Skeletal muscle satellite cell (primary cell): ENCODE data around the gene RIPK4.
"Not testable (repeated sequence)": the region's sequence is repeated elsewhere in the genome, so short reads cannot be mapped to it uniquely, and the experiment has no call there.

Source experiments
- H3K27me3 ChIP-seq: 2 replicates; pipeline ENCODE4 v1.7.0; 2013; ENCODE audit warnings: low read length; ENCODE audit not compliant: control insufficient read depth, insufficient read depth
- H3K36me3 ChIP-seq: 2 replicates; pipeline ENCODE4 v1.7.0; 2013; ENCODE audit warnings: mild to moderate bottlenecking, control low read depth, low read length; ENCODE audit not compliant: insufficient read depth
- H3K4me1 ChIP-seq: 2 replicates; pipeline ENCODE4 v1.7.0; 2013; ENCODE audit warnings: low read length; ENCODE audit not compliant: control insufficient read depth, insufficient read depth
- H3K4me2 ChIP-seq: 2 replicates; pipeline ENCODE4 v1.7.0; 2013; ENCODE audit warnings: mild to moderate bottlenecking, low read length
- H3K4me3 ChIP-seq: 2 replicates; pipeline ENCODE4 v1.7.0; 2013; ENCODE audit warnings: low read length
- H3K9ac ChIP-seq: 2 replicates; pipeline ENCODE4 v1.7.0; 2013; ENCODE audit warnings: mild to moderate bottlenecking, low read depth, low read length, moderate library complexity
- H3K9me3 ChIP-seq: replicated peaks from 2 replicates; pipeline ENCODE4 v1.7.0; 2013; ENCODE audit warnings: mild to moderate bottlenecking, control low read depth, low read length

The RIPK4 gene

DNA sequence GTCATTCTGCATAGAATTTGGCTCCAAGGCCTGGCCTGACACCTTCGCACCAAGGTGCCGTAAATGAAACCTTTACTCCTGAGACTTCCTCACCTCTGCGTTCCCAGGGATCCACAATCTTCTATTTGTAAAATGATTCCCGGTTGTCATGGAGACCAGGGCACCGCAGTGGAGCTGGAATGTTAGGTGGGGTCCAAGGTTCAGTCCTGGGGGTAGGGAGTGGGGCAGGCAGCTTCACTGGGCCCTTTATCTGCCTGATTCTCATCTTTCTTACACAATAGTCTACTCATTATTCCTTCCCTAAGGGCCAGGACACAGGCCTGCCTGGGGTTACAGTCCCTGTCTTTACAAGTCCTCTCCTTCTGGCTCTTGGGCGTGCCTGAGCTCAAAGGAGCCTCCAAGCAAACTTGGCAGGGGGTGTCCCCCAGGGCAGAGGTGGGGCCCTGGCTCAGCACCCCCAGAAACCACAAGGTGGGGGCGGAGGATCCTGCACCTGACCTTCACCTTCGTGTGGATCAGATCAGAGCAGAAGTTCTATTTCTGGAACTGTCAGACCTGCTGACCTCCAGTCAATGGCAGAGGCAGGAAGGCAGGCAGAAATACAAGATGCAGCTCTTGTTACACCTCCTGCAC, 51.1 kb downstream of the RIPK4 start:
- H3K4me3 ChIP-seq = no peak overlapping the region
- no peaks in the 10 kb centered on the region for H3K9me3 ChIP-seq
- H3K9ac ChIP-seq = no peak overlapping the region
- no peaks in the 10 kb centered on the region for H3K4me1 ChIP-seq
- peaks cover 48% of the 10 kb centered on the region for H3K27me3 ChIP-seq
- no peaks in the 10 kb centered on the region for H3K36me3 ChIP-seq
- no peak overlapping the region for H3K4me2 ChIP-seq

DNA sequence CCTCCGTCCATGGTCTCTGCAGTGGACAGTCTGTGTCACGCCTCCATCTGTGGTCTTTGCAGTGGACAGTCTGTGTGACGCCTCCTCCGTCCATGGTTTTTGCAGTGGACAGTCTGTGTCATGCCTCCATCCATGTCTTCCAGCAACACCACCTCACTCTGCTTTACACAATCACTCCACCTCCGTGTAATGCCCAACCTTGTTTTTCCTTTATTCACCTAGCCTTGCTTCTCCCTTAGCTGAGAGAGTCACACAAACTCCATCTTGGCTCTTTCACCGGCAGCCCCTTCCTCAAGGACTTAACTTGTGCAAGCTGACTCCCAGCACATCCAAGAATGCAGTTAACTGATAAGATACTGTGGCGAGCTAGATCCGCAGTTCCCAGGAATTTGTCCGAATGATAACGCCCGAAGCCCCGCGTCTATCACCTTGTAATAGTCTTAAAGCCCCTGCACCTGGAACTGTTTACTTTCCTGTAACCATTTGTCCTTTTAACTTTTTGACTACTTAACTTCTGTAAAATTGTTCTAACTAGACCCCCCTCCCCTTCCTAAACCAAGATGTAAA, 52.5 kb downstream of the RIPK4 start:
- H3K9ac ChIP-seq, H3K4me2 ChIP-seq, H3K9me3 ChIP-seq, H3K4me1 ChIP-seq, H3K4me3 ChIP-seq, H3K36me3 ChIP-seq: not testable (repeated sequence)
- peaks cover 49% of the 10 kb centered on the region for H3K27me3 ChIP-seq

DNA sequence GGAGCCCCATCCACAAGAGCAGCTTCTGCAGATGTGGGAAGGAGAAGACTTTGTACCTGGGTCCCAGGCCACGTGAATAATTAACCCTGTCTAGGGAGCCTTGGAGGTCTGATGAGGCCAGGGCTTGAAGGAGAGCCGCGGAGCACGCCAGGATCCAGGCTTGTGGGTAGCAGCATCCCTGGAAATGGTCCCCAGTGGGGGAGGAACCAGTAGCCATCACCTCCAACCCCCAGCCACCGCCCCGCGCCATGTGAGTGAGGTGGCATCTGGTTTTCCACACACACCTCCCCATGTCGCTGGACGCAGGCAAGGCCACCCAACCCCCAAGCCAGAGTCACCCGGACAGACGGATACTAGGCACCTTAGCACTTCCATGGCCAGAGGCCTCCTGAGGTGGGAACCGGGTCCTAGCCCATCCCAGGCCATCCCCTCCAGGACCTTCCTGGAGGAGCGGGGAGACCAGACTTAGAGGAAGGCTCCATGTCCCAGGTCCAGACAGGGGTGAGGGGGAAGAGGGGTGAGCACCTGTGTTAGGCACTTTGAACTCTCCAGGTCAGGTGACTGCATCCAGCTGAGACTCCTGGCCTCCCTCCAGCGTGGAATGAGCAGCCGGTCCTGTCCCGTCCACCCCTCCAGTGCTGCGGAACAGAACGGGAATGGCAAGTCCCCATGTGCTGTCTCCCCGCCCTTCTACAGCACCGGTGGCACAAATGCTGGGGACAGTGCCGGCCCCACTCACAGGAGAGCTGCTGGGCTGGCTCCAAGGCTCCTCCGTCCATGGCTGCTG, 53.2 kb downstream of the RIPK4 start:
- Histone ChIP-seq H3K36me3 (no peaks in the 10 kb centered on the region), H3K4me3 (no peak overlapping the region), H3K4me2 (no peak overlapping the region), H3K4me1 (no peaks in the 10 kb centered on the region), H3K27me3 (peaks cover 49% of the 10 kb centered on the region), H3K9me3 (no peaks in the 10 kb centered on the region), H3K9ac (no peak overlapping the region)

DNA sequence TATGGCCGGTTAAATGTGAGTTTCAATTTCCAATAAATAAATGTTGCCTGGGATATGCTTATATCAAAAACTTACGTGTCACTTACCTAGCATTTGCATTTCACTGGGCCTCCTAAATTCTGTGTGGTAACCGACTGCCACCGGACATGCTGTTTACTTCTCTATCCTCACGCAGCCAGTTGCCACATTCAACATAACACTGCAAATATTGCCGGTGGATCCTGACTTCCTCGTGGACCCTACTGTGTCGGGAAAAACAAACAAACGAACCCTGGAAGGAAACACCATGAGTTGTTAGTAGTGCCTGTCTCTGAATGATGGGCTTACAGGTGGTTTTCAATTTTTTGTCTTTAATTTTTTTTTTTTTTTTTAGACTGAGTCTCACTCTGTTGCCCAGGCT, 54.1 kb downstream of the RIPK4 start:
- peaks cover 42% of the 10 kb centered on the region for H3K27me3 ChIP-seq

DNA sequence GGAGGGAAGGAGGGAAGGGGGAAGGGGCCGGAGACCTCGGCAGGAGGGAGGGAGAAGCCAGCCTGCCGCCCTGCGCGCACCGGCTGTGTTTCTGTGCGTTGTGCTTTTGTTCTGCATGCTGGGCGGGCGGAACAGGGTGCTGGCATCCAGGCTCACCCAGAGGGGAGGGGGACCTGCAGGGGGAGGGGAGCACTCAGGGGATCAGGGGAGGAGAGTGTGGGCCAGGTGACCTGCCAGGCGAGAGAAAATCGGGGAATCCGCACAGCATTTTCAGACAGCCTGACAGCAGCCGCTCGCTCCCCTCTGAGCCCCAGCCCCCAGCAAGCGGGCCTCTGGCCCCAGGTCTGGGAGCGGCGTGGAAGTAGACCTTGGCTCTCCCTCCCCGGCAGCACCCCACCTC, 54.7 kb downstream of the RIPK4 start:
- H3K4me2 ChIP-seq = no peak overlapping the region
- no peaks in the 10 kb centered on the region for H3K4me1 ChIP-seq
- no peaks in the 10 kb centered on the region for H3K9me3 ChIP-seq
- no peak overlapping the region for H3K4me3 ChIP-seq
- no peak overlapping the region for H3K9ac ChIP-seq
- H3K27me3 ChIP-seq = peaks cover 37% of the 10 kb centered on the region
- H3K36me3 ChIP-seq = no peaks in the 10 kb centered on the region

More for the DNA sequence above, 54.1 kb downstream of the RIPK4 start:
- H3K4me1 ChIP-seq = no peaks in the 10 kb centered on the region
- no peaks in the 10 kb centered on the region for H3K36me3 ChIP-seq
- H3K4me2 ChIP-seq = no peak overlapping the region
- H3K4me3 ChIP-seq = no peak overlapping the region
- H3K9me3 ChIP-seq = no peaks in the 10 kb centered on the region
- no peak overlapping the region for H3K9ac ChIP-seq

DNA sequence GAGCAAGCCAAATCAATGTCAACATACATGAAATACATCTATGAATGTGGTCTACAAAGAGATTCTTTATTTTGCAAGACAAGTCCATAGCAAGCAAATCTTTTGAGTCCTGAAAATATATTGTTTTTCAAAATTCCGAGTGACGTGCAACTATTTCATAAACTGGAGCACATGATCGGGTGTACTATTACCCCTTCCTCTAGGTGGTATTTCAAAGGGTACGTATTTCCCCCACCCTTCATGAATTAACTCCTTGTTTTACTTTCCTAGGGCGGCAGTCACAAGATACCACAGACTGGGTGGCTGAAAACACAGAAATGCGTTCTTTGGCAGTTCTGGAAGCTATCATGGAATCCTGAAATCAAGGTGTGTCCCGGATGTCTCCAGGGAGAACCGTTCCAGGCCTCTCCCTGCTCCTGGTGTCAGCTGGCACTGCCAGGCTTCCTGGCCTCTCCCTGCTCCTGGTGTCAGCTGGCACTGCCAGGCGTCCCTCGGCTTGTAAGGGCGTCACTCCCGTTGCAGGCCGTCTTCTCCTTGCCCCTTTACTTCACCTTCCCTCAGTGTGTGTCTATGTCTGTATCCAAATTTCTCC, 55.3 kb downstream of the RIPK4 start:
- H3K9me3 ChIP-seq = no peaks in the 10 kb centered on the region
- no peak overlapping the region for H3K9ac ChIP-seq
- H3K4me2 ChIP-seq = no peak overlapping the region
- no peaks in the 10 kb centered on the region for H3K4me1 ChIP-seq
- no peaks in the 10 kb centered on the region for H3K36me3 ChIP-seq
- peaks cover 34% of the 10 kb centered on the region for H3K27me3 ChIP-seq
- H3K4me3 ChIP-seq = no peak overlapping the region

DNA sequence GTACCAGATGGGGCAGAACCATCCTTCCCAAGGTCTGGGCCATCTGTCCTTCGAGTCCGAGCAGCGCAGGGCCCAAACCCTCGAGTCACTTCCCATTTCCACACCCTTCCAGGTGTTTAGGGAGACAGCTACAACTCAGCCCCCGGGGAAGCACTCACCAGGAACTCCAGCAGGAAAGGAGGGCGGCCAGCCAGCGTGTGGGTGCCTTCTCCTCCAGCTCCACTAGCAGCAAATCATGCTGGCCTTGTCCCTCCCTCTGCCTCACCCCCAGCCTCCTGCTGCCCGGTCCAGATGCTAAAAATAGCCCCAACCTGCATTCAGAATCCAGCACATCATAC, 56.1 kb downstream of the RIPK4 start:
- Histone ChIP-seq H3K4me1 (no peaks in the 10 kb centered on the region), H3K9me3 (no peaks in the 10 kb centered on the region), H3K27me3 (peaks cover 28% of the 10 kb centered on the region), H3K9ac (no peak overlapping the region), H3K4me3 (no peak overlapping the region), H3K4me2 (no peak overlapping the region), H3K36me3 (no peaks in the 10 kb centered on the region)

DNA sequence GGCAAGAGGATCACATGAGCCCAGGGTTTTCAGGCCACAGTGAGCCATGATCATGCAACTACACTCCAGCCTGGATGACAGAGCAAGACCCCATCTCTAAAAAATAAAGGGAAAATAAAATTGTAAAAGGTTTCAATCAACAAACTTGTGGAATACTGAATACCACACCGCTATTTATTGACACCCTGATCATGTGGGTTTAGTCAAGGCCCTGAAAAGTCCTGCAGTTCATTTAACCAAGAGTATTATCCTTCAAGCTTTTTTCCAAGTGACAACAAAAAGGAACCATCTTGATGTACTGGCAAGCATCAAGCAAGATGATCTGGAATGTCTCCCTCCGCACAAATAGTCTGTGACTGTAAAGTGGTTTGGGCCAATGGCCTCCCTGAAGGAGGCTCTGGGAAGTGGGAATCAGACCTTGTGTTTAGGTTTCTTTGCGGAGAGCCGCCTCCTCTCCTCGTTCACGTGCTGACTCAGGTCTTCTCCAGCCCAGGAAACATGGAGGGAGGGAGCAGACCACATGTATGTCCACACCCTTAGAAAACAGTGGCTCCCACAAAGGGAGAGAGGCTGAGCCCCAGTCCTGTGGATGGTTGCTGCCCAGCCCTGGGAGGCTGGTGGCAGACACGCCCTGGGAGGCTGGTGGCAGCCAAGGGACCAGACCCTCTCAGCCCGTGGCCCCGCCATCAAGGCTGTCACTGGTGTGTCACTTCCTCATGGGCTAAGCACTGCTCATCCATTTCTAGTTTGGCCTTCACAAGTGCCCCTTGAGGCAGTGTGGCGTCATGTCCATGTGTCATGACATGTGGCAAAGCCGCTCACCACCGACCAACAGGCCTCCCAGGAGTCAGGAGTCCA, 56.7 kb downstream of the RIPK4 start:
- Histone ChIP-seq H3K4me3 (no peak overlapping the region), H3K36me3 (no peaks in the 10 kb centered on the region), H3K9me3 (no peaks in the 10 kb centered on the region), H3K9ac (no peak overlapping the region), H3K4me2 (no peak overlapping the region), H3K27me3 (peaks cover 29% of the 10 kb centered on the region), H3K4me1 (no peaks in the 10 kb centered on the region)

DNA sequence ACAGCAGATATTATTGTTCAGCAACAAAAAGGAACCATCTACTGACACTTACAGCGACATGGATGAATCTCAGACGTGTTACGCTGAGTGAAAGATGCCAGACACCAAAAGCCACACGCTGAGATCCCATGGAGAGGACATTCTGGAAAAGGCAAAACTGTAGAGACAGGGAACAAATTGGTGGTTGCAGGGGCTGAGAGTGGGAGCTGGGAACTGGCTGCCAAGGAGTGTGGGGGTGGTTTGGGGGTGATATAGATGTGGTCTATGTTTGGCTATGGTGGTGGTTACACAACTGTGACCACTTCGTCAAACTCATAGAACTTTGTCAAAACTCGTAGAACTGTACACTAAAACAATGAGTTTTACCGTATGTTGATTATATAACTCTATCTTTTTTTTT, 57.7 kb downstream of the RIPK4 start:
- H3K4me1 ChIP-seq = no peaks in the 10 kb centered on the region
- H3K9ac ChIP-seq = no peak overlapping the region
- H3K27me3 ChIP-seq = peaks cover 25% of the 10 kb centered on the region
- no peak overlapping the region for H3K4me3 ChIP-seq
- H3K9me3 ChIP-seq = no peaks in the 10 kb centered on the region
- H3K36me3 ChIP-seq = no peaks in the 10 kb centered on the region
- H3K4me2 ChIP-seq = no peak overlapping the region

DNA sequence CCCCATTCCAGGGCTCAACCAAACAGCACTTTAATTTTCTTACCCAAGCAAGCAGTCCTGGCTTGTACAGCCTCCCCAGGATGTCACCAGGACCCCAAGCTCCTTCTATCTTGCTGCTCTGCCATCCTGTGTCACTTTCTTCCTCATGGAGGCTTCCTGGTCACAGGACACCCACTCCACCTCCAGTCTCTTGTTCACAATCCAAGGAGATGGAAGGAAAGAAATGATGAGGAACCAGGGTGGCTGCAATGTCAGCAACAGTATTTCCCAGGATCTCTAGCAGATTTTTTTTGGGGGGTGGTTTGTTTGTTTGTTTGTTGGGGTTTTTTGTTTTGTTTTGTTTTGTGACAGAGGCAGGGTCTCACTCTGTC, 58.9 kb downstream of the RIPK4 start:
- no peak overlapping the region for H3K4me3 ChIP-seq
- no peak overlapping the region for H3K9ac ChIP-seq
- no peaks in the 10 kb centered on the region for H3K4me1 ChIP-seq
- H3K4me2 ChIP-seq = no peak overlapping the region
- no peaks in the 10 kb centered on the region for H3K36me3 ChIP-seq
- peaks cover 25% of the 10 kb centered on the region for H3K27me3 ChIP-seq
- H3K9me3 ChIP-seq = no peaks in the 10 kb centered on the region

DNA sequence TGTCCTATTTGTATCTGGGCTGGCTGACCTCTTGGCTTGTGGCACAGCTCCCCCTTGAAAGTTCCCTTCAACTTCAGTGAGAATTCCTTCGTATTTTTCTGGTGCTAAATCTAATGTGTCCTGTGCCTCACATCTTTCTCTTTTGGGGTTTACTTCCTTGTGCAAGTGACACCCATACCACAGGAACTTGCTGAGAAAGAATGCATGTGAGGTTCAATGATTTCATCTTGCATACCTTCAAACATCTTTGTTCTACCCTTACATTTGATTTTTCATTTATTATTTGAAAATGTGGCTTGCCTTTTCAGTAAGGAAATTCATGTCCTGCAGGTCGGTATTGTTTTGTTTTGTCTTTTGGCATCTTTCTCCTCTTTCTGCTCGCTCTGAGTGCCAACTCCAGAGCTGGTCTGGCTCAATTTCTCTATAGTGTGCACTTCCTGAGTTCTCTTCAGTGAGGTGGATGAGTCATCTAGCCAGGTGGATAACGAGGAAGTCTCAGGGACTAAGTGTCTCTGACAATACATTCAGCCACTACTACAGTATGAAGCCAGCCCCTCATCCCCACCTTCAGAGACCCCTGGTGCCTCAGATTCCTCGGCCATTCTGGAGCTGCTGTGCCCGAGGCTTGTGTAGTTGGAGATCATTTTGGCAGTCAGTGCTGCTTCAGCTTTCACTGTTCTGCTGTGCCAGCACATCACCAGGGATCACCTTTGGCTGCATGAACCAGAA, 59.5 kb downstream of the RIPK4 start:
- Histone ChIP-seq H3K9me3 (no peaks in the 10 kb centered on the region), H3K36me3 (no peaks in the 10 kb centered on the region), H3K4me3 (no peak overlapping the region), H3K4me2 (no peak overlapping the region), H3K4me1 (no peaks in the 10 kb centered on the region), H3K9ac (no peak overlapping the region), H3K27me3 (peaks cover 25% of the 10 kb centered on the region)
